ENCODE data around the gene FAM107B. TPM values are rescaled to one million over a fixed set of nuclear protein-coding genes. Genes with fewer than 3 reads are reported as not detected.

Gene FAM107B
- total and polyA plus RNA-seq, 2 of the 8 experiments (the other 6 are each of a cell fraction or from before 2014, with no cell fraction given), result 7.5 to 28.1 TPM

DNA sequence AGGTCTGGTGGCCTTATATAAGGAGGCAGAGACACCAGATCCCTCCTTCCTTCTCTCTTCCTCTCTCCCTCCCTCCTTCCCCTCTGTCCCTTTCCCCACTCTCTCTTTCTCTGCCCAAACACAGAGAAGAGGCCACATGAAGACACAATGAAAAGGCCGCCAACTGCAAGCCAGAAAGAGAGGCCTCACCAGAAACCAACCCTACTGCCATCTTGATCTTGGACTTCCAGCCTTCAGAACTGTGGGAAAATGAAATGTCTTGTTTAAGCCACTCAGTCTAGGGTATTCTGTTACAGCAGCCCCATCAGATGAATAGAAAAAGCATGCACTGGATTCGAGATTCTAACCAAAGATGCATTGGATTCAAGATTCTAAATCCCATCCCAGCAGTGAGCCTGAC is 168.1 kb downstream of the FAM107B start:
- ChIA-PET CTCF (ENCODE audit: partially characterized antibody) (no interaction called here), POLR2A (ENCODE audit: partially characterized antibody) (no interaction called here)
- Histone ChIP-seq H4K91ac (replicated peaks; ENCODE audit: insufficient read length, low read length) (no peak overlapping the region), H2AK5ac (ENCODE audit: low read depth, low read length) (no peak overlapping the region), H3K4me1 (replicated peaks in 1 of 4; ENCODE audit: control insufficient read depth in 3 of 4, insufficient read depth in 4 of 4, low read length in 3 of 4) (peaks cover 0 to 3% (median 2%) of the 10 kb centered on the region in 4 experiments; a peak in 5 of 7 replicates), H4K8ac (ENCODE audit: extremely low read depth, insufficient read depth, low read length) (no peak overlapping the region), H3K4me2 (ENCODE audit: insufficient read depth in 1 of 2, low read depth in 2 of 2, low read length in 2 of 2) (no peak overlapping the region), H3K79me1 (ENCODE audit: low read depth, low read length) (no peaks in the 10 kb centered on the region), H2BK15ac (ENCODE audit: low read length) (no peak overlapping the region), H2BK5ac (ENCODE audit: low read depth, low read length) (no peak overlapping the region), H3K9ac (replicated peaks in 1 of 4; ENCODE audit: extremely low read depth in 1 of 4, low read depth in 3 of 4, low read length in 3 of 4) (no peak overlapping the region), H3K36me3 (ENCODE audit: control insufficient read depth in 2 of 4, insufficient read depth in 4 of 4, low read length in 3 of 4) (no peaks in the 10 kb centered on the region), H4K20me1 (replicated peaks in 1 of 2; ENCODE audit: control insufficient read depth in 1 of 2, insufficient read depth in 2 of 2, low read length in 2 of 2) (peaks cover 0 to 5% of the 10 kb centered on the region in 2 experiments), H4K5ac (ENCODE audit: insufficient read length, low read depth, low read length) (no peak overlapping the region), H2BK12ac (ENCODE audit: low read depth, low read length) (no peak overlapping the region), H2BK20ac (ENCODE audit: low read length) (no peak overlapping the region), H3K23me2 (ENCODE audit: low read depth, low read length) (peaks cover 5% of the 10 kb centered on the region; the same call in 1 of the 2 replicates), H3K27ac (ENCODE audit: low read depth, low read length) (no peak overlapping the region), H3K23ac (ENCODE audit: insufficient read length) (no peak overlapping the region), H3K18ac (ENCODE audit: extremely low read depth, low read length) (no peak overlapping the region), H3K79me2 (ENCODE audit: control insufficient read depth in 1 of 2, insufficient read depth in 2 of 2, low read length in 2 of 2) (peaks cover 0 to 10% of the 10 kb centered on the region in 2 experiments; a peak in 2 of 4 replicates), H2BK120ac (replicated peaks; ENCODE audit: low read depth, low read length) (no peak overlapping the region), H3K56ac (replicated peaks; ENCODE audit: insufficient read length, low read depth, low read length) (no peak overlapping the region), H3K27me3 (replicated peaks in 1 of 4; ENCODE audit: control insufficient read depth in 3 of 4, extremely low read depth in 1 of 4, insufficient read depth in 3 of 4, low read length in 3 of 4) (peaks cover 0 to 7% (median 2%) of the 10 kb centered on the region in 4 experiments; a peak in 3 of 7 replicates), H3K14ac (ENCODE audit: insufficient read length) (no peak overlapping the region), H3K4ac (replicated peaks; ENCODE audit: insufficient read length, low read depth, low read length) (no peak overlapping the region), H2AFZ (ENCODE audit: low read length) (no peak overlapping the region), H3K9me3 (ENCODE audit: insufficient read depth in 2 of 2, low read depth in 1 of 2, low read length in 1 of 2) (no peaks in the 10 kb centered on the region), H3K4me3 (ENCODE audit: extremely low read depth in 1 of 4, insufficient read depth in 2 of 4, low read depth in 3 of 4, low read length in 4 of 4) (no peak overlapping the region)
- no peak for DNase-seq (ENCODE audit: low read depth in 1 of 2, low spot score in 2 of 2)
- FAIRE-seq, result no peak
- 84% methylated on average over 2 of the region's 2 CpGs; no CpG with 5 or more reads in 1 of the 2 experiments for WGBS, 2 experiments (ENCODE audit: extremely low coverage in 1 of 2, insufficient coverage in 1 of 2, insufficient read length in 1 of 2, insufficient replicate concordance in 2 of 2, low coverage in 1 of 2, low lambda C conversion rate in 2 of 2, missing lambda C conversion rate in 1 of 2)
- TF ChIP-seq SP4 (IDR thresholded peaks at IDR 0.05; ENCODE audit: low read length) (no peak), TCF12 (IDR thresholded peaks at IDR 0.05; ENCODE audit: low read depth, low read length) (no peak), GABPA (IDR thresholded peaks at IDR 0.05; ENCODE audit: borderline replicate concordance, insufficient read depth, low read length) (no peak), CHD1 (IDR thresholded peaks at IDR 0.05; ENCODE audit: low read depth, low read length) (no peak), RXRA (IDR thresholded peaks at IDR 0.05; ENCODE audit: insufficient read depth, low read depth, low read length) (no peak), CEBPB (IDR thresholded peaks at IDR 0.05; ENCODE audit: low read depth, low read length) (no peak), SAP30 (IDR thresholded peaks at IDR 0.05; ENCODE audit: insufficient read depth, insufficient replicate concordance, low read length) (no peak)

Data from H1 (cell line).